Measurements from ENCODE around the gene ABHD15. TPM values are rescaled to one million over a fixed set of nuclear protein-coding genes. Genes with fewer than 3 reads are reported as not detected.

Gene ABHD15
- total RNA-seq, 1 experiment from 2014 or later: 8.2 TPM

- H3K9me3 ChIP-seq (ENCODE audit: control insufficient read depth in 1 of 2, insufficient read depth in 1 of 2, low read depth in 1 of 2, low read length in 2 of 2): no peaks in the 10 kb centered on the region
- H3K9me2 ChIP-seq (ENCODE audit: insufficient read depth): no peaks in the 10 kb centered on the region
- no peak overlapping the region for H3K4me2 ChIP-seq (ENCODE audit: low read length)
- H3K9ac ChIP-seq (ENCODE audit: low read length): no peak overlapping the region
- no peaks in the 10 kb centered on the region for H3K27me3 ChIP-seq (ENCODE audit: insufficient read depth, low read length)
- no TSS peak for BruUV-seq (replicated peaks)
- H3K4me1 ChIP-seq (ENCODE audit: control insufficient read depth in 1 of 2, insufficient read depth in 2 of 2, low read length in 2 of 2): no peaks in the 10 kb centered on the region
- ATAC-seq (no peak), DNase-seq (ENCODE audit: low read depth, low spot score) (no peak)
- H3K4me3 ChIP-seq (replicated peaks in 1 of 2; ENCODE audit: low read depth in 1 of 2, low read length in 2 of 2): no peak overlapping the region
- peaks cover 3 to 25% of the 10 kb centered on the region in 2 experiments; a peak in 3 of 4 replicates for H3K36me3 ChIP-seq (ENCODE audit: control insufficient read depth in 1 of 2, insufficient read depth in 2 of 2, low read length in 2 of 2)
- POLR2A ChIA-PET: no interaction called here
- RAD21 ChIA-PET (ENCODE audit: low non-redundant PET in 1 of 2, low total read pairs in 2 of 2, uncharacterized antibody in 2 of 2, unreplicated experiment in 2 of 2): no interaction called here
- no peak overlapping the region for H2AFZ ChIP-seq (ENCODE audit: low read depth, low read length, poor library complexity, severe bottlenecking)
- no peaks in the 10 kb centered on the region for H4K20me1 ChIP-seq (ENCODE audit: insufficient read depth)
- CTCF ChIA-PET: interaction anchor here (1.1 kb wide), 1 partner anchor 149 kb away, joined by 3 read pairs; no protein-coding TSS in a partner anchor
- intact Hi-C loops (cut with micrococcal nuclease): no loop called here
- H3K79me2 ChIP-seq (ENCODE audit: insufficient read depth, low read length): no peaks in the 10 kb centered on the region
- H3K27ac ChIP-seq (ENCODE audit: low read depth, low read length): no peak overlapping the region
- TF ChIP-seq EZH2phosphoT487 (IDR thresholded peaks at IDR 0.05; ENCODE audit: borderline replicate concordance): no peak
- TF ChIP-seq ZFX (IDR thresholded peaks at IDR 0.05): no peak
- no peak for TF ChIP-seq REST (IDR thresholded peaks at IDR 0.05; ENCODE audit: low read depth)
- no peak for TF ChIP-seq JUND (IDR thresholded peaks at IDR 0.05)
- TF ChIP-seq EZH2 (IDR thresholded peaks at IDR 0.05): no peak
- no peak for TF ChIP-seq ELF1 (IDR thresholded peaks at IDR 0.05; ENCODE audit: borderline replicate concordance, low read depth)
- TF ChIP-seq SRF (IDR thresholded peaks at IDR 0.05; ENCODE audit: low read depth): no peak
- no peak for TF ChIP-seq FOSL1 (IDR thresholded peaks at IDR 0.05; ENCODE audit: low read depth)
- no peak for TF ChIP-seq POLR2A (IDR thresholded peaks at IDR 0.05; ENCODE audit: borderline replicate concordance, extremely low read depth, insufficient read depth, insufficient read length)
- no peak for TF ChIP-seq RAD21 (IDR thresholded peaks at IDR 0.05; ENCODE audit: low read depth)
- no peak for TF ChIP-seq ZBTB33 (IDR thresholded peaks at IDR 0.05; ENCODE audit: extremely low read depth, insufficient replicate concordance, low read length)
- no peak for TF ChIP-seq TCF7L2 (IDR thresholded peaks at IDR 0.05; ENCODE audit: borderline replicate concordance, extremely low read depth, insufficient read depth, insufficient read length)
- no peak for TF ChIP-seq CTCF (IDR thresholded peaks at IDR 0.05 in 2 of 3, conservative IDR thresholded peaks at IDR 0.05 in 1 of 3; ENCODE audit: borderline replicate concordance in 1 of 3, insufficient read depth in 1 of 3, low read depth in 2 of 3, low read length in 2 of 3)
- no peak for TF ChIP-seq EGR1 (IDR thresholded peaks at IDR 0.05; ENCODE audit: low read depth)
- no peak for TF ChIP-seq POLR2AphosphoS5 (IDR thresholded peaks at IDR 0.05; ENCODE audit: low read depth, low read length)
- TF ChIP-seq, protein P1, sequence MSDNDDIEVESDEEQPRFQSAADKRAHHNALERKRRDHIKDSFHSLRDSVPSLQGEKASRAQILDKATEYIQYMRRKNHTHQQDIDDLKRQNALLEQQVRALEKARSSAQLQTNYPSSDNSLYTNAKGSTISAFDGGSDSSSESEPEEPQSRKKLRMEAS (IDR thresholded peaks at IDR 0.05): no peak
- no peak for TF ChIP-seq CBX3 (IDR thresholded peaks at IDR 0.05; ENCODE audit: low read depth)
- no peak for TF ChIP-seq SIN3A (IDR thresholded peaks at IDR 0.05; ENCODE audit: low read depth)
- TF ChIP-seq SP1 (IDR thresholded peaks at IDR 0.05; ENCODE audit: low read depth): no peak
Observed at GRCh38 chr17:29518359-29518758, 48.5 kb downstream of the ABHD15 start.

Data from HCT116 (cell line).